Caco-2 (cell line): ENCODE results near the gene BTF3L4. TPM values are rescaled to one million over a fixed set of nuclear protein-coding genes. Genes with fewer than 3 reads are reported as not detected.
A peak's percentile ranks its signal among the peaks of the same experiment; 100 is the strongest.

Source experiments
- BruUV-seq: library from RNA; stranded (reverse); fragments of 400-500 nt; replicated peaks from 2 replicates; lab custom pipeline; 2021; lab: Mats Ljungman, UMichigan
- CTCF ChIA-PET: fragments of 300-600 bp; sonication (Branson Sonifier 250); formaldehyde crosslinking; loops from one replicate; lab custom pipeline; 2022; ENCODE audit warnings: antibody characterized with exemption; lab: Charles Lee
- POLR2A ChIA-PET: fragments of 300-600 bp; sonication (Branson Sonifier 250); formaldehyde crosslinking; loops from one replicate; lab custom pipeline; 2022; ENCODE audit warnings: antibody characterized with exemption; lab: Charles Lee
- DNase-seq, 2 experiments: peaks; one replicate each; pipeline versions ENCODE4 v3.0.0 to v3.0.0-alpha.2; 2020 to 2022
- H3K27me3 ChIP-seq: replicated peaks from 2 replicates; pipeline ENCODE4 v1.6.0; 2011; ENCODE audit warnings: low read length; ENCODE audit not compliant: control insufficient read depth, insufficient read depth
- H3K36me3 ChIP-seq: 2 replicates; pipeline ENCODE4 v1.5.1; 2011; ENCODE audit warnings: low read length; ENCODE audit not compliant: control insufficient read depth, insufficient read depth
- H3K4me1 ChIP-seq: fragments of 250-450 bp; sonication (Bioruptor Pico); 2 replicates; pipeline ENCODE4 v1.5.1; 2020; ENCODE audit warnings: mild to moderate bottlenecking
- H3K4me3 ChIP-seq: 2 replicates; pipeline ENCODE4 v1.5.1; 2011; ENCODE audit warnings: low read depth, mild to moderate bottlenecking, control low read depth, low read length
- H3K9me3 ChIP-seq: fragments of 250-450 bp; sonication (Bioruptor Pico); 2 replicates; pipeline ENCODE4 v1.5.1; 2020; ENCODE audit warnings: mild to moderate bottlenecking, moderate library complexity
- H3K27ac Mint-ChIP-seq: one replicate; pipeline ENCODE4 v1.8.0; 2022; ENCODE audit warnings: mixed read lengths; ENCODE audit not compliant: unreplicated experiment
- H3K27me3 Mint-ChIP-seq: one replicate; pipeline ENCODE4 v1.8.0; 2022; ENCODE audit warnings: mixed read lengths; ENCODE audit not compliant: insufficient read depth, unreplicated experiment
- H3K36me3 Mint-ChIP-seq: one replicate; pipeline ENCODE4 v1.8.0; 2022; ENCODE audit warnings: mild to moderate bottlenecking, mixed read lengths; ENCODE audit not compliant: insufficient read depth, unreplicated experiment
- H3K4me1 Mint-ChIP-seq: one replicate; pipeline ENCODE4 v1.8.0; 2022; ENCODE audit warnings: low read depth, mixed read lengths; ENCODE audit not compliant: unreplicated experiment
- H3K4me3 Mint-ChIP-seq: one replicate; pipeline ENCODE4 v1.8.0; 2022; ENCODE audit warnings: mild to moderate bottlenecking, moderate library complexity, mixed read lengths; ENCODE audit not compliant: unreplicated experiment
- H3K9me3 Mint-ChIP-seq: one replicate; pipeline ENCODE4 v1.8.0; 2022; ENCODE audit warnings: mixed read lengths; ENCODE audit not compliant: unreplicated experiment
- intact Hi-C: fragments of 100-400 bp; cut with micrococcal nuclease; formaldehyde crosslinking; loops from one replicate; pipeline ENCODE4 v1.10.0; 2022; ENCODE audit not compliant: unreplicated experiment
- total RNA-seq: library from RNA; stranded (reverse); gene quantifications from 2 replicates; pipeline ENCODE4 v1.2.3, GENCODE V29; 2022
- TF ChIP-seq, protein P1 (sequence below), 2 experiments: fragments of 200-600 bp in 1 of 2; IDR thresholded peaks; 1 replicate in 1 of 2; 2 replicates in 1 of 2; pipeline versions ENCODE4 v1.5.1 to v1.8.0; 2011 to 2022; ENCODE audit warnings: antibody characterized with exemption in 1 of 2, control low read depth in 1 of 2, inconsistent platforms in 1 of 2, low read depth in 1 of 2, low read length in 1 of 2, mild to moderate bottlenecking in 1 of 2, moderate library complexity in 1 of 2; ENCODE audit not compliant: insufficient read depth in 1 of 2, severe bottlenecking in 1 of 2, unreplicated experiment in 1 of 2

The BTF3L4 gene
- total RNA-seq, 1 experiment from 2014 or later, result 73.7 TPM

DNA sequence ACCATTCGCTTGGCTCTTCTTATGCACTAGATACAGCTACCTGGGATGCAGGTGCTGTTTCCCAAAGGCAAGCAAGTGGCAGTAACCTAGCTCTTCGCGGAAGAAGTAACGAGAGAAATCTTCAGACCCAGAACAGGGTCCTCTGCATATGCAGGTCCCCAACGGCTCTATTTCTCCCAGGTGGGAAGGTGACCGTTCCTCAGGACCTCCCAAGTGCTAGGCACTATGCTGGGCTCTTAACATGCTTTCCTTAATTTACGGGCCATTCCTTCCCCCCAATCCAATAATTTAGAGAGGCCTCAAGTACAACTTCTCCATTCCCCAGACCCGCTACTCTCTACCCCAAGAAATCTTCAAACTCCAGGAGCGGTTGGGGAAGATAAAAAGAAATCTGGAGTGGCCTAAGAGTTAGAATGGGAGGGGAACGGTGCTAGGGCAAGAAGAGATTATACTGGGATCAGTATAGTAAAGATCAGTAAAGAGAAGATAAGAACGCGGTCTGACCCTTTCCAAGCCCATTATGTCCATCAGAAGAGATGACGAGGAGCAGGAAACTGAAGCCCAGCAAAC, 1.5 kb upstream of the BTF3L4 start:
- Histone ChIP-seq H3K9me3 (no peaks in the 10 kb centered on the region), H3K4me1 (peaks cover 16% of the 10 kb centered on the region; the same call in 1 of the 2 replicates), H3K27me3 (no peaks in the 10 kb centered on the region), H3K4me3 (peak overlapping the region; percentile 58), H3K36me3 (peaks cover 2% of the 10 kb centered on the region; the same call in 1 of the 2 replicates)
- no peaks in the 10 kb centered on the region for H3K9me3 Mint-ChIP-seq
- TF ChIP-seq, protein P1, sequence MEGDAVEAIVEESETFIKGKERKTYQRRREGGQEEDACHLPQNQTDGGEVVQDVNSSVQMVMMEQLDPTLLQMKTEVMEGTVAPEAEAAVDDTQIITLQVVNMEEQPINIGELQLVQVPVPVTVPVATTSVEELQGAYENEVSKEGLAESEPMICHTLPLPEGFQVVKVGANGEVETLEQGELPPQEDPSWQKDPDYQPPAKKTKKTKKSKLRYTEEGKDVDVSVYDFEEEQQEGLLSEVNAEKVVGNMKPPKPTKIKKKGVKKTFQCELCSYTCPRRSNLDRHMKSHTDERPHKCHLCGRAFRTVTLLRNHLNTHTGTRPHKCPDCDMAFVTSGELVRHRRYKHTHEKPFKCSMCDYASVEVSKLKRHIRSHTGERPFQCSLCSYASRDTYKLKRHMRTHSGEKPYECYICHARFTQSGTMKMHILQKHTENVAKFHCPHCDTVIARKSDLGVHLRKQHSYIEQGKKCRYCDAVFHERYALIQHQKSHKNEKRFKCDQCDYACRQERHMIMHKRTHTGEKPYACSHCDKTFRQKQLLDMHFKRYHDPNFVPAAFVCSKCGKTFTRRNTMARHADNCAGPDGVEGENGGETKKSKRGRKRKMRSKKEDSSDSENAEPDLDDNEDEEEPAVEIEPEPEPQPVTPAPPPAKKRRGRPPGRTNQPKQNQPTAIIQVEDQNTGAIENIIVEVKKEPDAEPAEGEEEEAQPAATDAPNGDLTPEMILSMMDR (IDR thresholded peaks at IDR 0.05; ENCODE audit: insufficient read depth in 1 of 2, low read depth in 1 of 2, low read length in 1 of 2, severe bottlenecking in 1 of 2, unreplicated experiment in 1 of 2), result no peak
- peak overlapping the region; percentile 91 for H3K4me3 Mint-ChIP-seq
- ChIA-PET POLR2A (interaction anchor here (0.6 to 1.0 kb wide), 3 partner anchors 17 to 312 kb away, joined by 3 to 8 read pairs (median 3); partner anchors contain the start of genes CC2D1B and KTI12), CTCF (interaction anchor here (1.0 kb wide), 1 partner anchor 176 kb away, joined by 3 read pairs; the partner anchor contains the start of gene NRDC)
- intact Hi-C loops, result loop anchor here (5.0 kb wide), 1 partner anchor 47 kb away; no protein-coding TSS in a partner anchor
- H3K27me3 Mint-ChIP-seq, result no peaks in the 10 kb centered on the region
- peaks cover 50% of the 10 kb centered on the region for H3K36me3 Mint-ChIP-seq
- BruUV-seq, result TSS peak; percentile 35
- peaks cover 14% of the 10 kb centered on the region for H3K4me1 Mint-ChIP-seq
- peak overlapping the region; percentile 83 for H3K27ac Mint-ChIP-seq
- no peak for DNase-seq

DNA sequence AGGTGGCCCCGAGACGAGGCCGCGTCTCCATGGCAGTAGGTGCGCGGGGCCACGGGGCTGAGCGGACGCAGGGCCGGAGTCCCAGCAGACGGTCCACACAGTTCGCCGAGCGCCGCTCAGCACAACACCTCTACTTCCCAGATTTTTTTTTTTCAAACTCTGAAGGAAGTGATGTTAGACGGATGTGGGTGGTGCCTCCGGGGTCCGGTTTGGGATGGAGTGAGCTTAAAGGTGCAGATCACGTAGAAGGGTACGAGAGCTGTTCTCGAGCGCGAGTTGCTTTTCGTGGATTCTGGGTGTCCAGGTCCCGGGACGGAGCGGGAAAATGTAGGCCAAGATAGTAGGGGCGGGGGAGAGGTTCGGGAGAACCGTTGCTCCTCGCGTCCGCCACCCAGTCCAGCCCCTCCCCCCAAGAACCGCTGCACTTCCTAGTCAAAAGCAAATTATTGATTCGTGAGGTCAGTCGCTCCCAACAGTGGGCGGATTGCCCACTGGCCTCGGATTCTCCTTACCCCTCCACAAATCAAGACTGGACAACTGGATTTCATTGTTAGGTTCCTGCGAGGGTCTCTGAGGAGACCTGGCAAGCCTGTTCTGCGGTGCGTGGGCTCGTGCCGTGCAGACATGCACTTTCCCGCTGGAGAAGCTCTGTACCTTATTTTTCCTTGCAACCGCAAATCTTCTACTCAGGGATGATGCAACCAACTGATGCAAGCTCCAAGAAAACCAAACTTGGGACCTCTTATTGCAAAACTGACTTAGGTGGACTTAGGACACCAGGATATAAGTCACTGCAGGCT, 829 bp upstream of the BTF3L4 start, which contains the start of gene TXNDC12:
Gene TXNDC12, minus strand, starts transcription at position 126 of the 800 bp plus-strand sequence. Its CDS starts 95 bp downstream, at position 31.
- ChIA-PET CTCF (interaction anchor here (1.0 kb wide), 1 partner anchor 176 kb away, joined by 3 read pairs; the partner anchor contains the start of gene NRDC), POLR2A (interaction anchor here (0.6 to 1.0 kb wide), 6 partner anchors 16 to 313 kb away, joined by 3 to 8 read pairs (median 4); partner anchors contain the start of genes CC2D1B and KTI12)
- no peaks in the 10 kb centered on the region for H3K27me3 Mint-ChIP-seq
- TF ChIP-seq, protein P1 (IDR thresholded peaks at IDR 0.05; ENCODE audit: insufficient read depth in 1 of 2, low read depth in 1 of 2, low read length in 1 of 2, severe bottlenecking in 1 of 2, unreplicated experiment in 1 of 2), result no peak
- DNase-seq, result peak; percentile 85 to 89
- intact Hi-C loops, result loop anchor here (5.0 kb wide), 1 partner anchor 48 kb away; no protein-coding TSS in a partner anchor
- H3K27ac Mint-ChIP-seq, result peak within 1 kb of the TSS; percentile 83
- H3K4me1 Mint-ChIP-seq, result peaks cover 14% of the 10 kb centered on the region
- Histone ChIP-seq H3K4me3 (peak within 1 kb of the TSS; percentile 58), H3K27me3 (no peaks in the 10 kb centered on the region), H3K9me3 (no peaks in the 10 kb centered on the region), H3K4me1 (peaks cover 16% of the 10 kb centered on the region; the same call in 1 of the 2 replicates), H3K36me3 (peaks cover 2% of the 10 kb centered on the region; the same call in 1 of the 2 replicates)
- TSS peak; percentile 3 for BruUV-seq
- H3K36me3 Mint-ChIP-seq, result peaks cover 52% of the 10 kb centered on the region
- H3K4me3 Mint-ChIP-seq, result peak within 1 kb of the TSS; percentile 91
- no peaks in the 10 kb centered on the region for H3K9me3 Mint-ChIP-seq

DNA sequence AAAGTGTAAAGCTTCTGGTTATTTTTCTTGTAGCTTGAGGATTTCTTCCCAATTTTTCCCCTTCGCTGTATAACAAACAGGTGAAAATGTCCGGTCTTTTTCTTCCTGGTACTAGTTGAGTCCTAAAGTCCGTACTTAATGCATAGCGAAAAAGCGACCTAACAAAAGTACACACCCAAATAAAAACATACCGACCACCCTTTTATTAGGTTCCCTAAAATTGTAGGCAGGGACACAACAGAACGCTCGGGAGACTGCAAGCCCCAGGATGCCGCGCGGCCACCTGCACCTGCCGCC, 281 bp upstream of the BTF3L4 start:
- TF ChIP-seq, protein P1 (IDR thresholded peaks at IDR 0.05; ENCODE audit: insufficient read depth in 1 of 2, low read depth in 1 of 2, low read length in 1 of 2, severe bottlenecking in 1 of 2, unreplicated experiment in 1 of 2), result no peak
- Histone ChIP-seq H3K9me3 (no peaks in the 10 kb centered on the region), H3K4me3 (peak overlapping the region; percentile 58), H3K27me3 (no peaks in the 10 kb centered on the region), H3K4me1 (peaks cover 16% of the 10 kb centered on the region; the same call in 1 of the 2 replicates), H3K36me3 (peaks cover 2% of the 10 kb centered on the region)
- Mint-ChIP-seq H3K27ac (peak overlapping the region; percentile 83), H3K27me3 (no peaks in the 10 kb centered on the region), H3K4me3 (peak overlapping the region; percentile 91), H3K4me1 (peaks cover 14% of the 10 kb centered on the region), H3K9me3 (no peaks in the 10 kb centered on the region), H3K36me3 (peaks cover 57% of the 10 kb centered on the region)
- intact Hi-C loops, result loop anchor here (5.0 kb wide), 1 partner anchor 49 kb away; no protein-coding TSS in a partner anchor
- POLR2A ChIA-PET, result interaction anchor here (1.0 kb wide), 1 partner anchor 18 kb away, joined by 8 read pairs; no protein-coding TSS in a partner anchor
- DNase-seq, result no peak
- CTCF ChIA-PET, result no interaction called here
- no TSS peak for BruUV-seq
